ENCODE data around the gene TAF8. TPM values are rescaled to one million over a fixed set of nuclear protein-coding genes. Genes with fewer than 3 reads are reported as not detected.

The TAF8 gene
- total RNA-seq, 1 donor from 2014 or later = 28.7 TPM

GRCh38 chr6:42135161-42135560, 84.8 kb downstream of the TAF8 start:
- intact Hi-C loops (cut with DNase I) = no loop called here
- ATAC-seq (ENCODE audit: poor library complexity) = no peak
- DNase-seq = no peak

- intact Hi-C loops (cut with DNase I) = no loop called here
- DNase-seq = no peak
- ATAC-seq (ENCODE audit: poor library complexity) = no peak
Measured at GRCh38 chr6:42135722-42136121, 85.4 kb downstream of the TAF8 start.

DNA sequence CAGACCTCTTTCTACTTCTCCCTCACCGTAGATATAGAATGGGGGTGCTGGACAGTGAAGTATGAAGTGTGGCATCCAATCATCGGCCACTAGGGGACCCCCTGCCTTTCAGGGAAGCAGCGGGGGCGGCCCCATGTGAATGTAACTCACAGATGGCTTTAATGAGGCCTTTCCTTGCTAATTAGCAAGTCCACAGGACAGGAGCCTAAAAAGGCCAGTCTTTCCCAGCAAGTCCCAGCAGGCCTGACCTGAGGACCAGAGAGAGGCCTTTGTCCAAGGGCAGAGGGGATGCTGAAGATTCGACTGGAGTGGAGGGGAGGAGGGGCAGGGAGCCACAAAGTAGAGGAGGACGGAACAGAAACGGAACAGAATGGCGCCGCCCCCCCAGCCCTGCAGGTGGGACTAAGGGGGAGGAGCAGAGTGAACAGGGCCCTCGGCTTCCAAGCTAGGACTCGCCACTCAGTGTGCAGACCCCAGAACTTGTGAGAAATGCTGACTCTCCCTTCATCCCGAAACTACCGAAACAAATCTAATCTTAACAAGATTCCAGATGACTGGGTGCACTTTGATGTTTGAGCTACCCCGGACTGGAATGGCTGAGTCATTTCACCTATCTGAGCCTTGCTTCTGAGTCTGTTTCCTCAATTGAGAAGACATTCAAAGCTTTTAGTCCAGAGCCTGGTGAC, 86.3 kb downstream of the TAF8 start:
- intact Hi-C loops (cut with DNase I) = no loop called here
- no peak for ATAC-seq (ENCODE audit: poor library complexity)
- no peak for DNase-seq

Other genes with a start within 250 kb of the TAF8 start
- 1.2 TPM for gene USP49, start 155.1 kb upstream of the TAF8 start, total RNA-seq
- 19.8 TPM for gene MED20, start 129.4 kb upstream of the TAF8 start, total RNA-seq
- gene BYSL, start 129.0 kb upstream of the TAF8 start, total RNA-seq = 9.0 TPM
- gene CCND3, start 108.7 kb upstream of the TAF8 start, total RNA-seq = 42.3 TPM
- 1.9 TPM for gene C6orf132, start 92.1 kb downstream of the TAF8 start, total RNA-seq
- gene GUCA1A, start 122.8 kb downstream of the TAF8 start, total RNA-seq = not detected
- 0.46 TPM for gene GUCA1B, start 144.4 kb downstream of the TAF8 start, total RNA-seq
- 57.0 TPM for gene MRPS10, start 167.3 kb downstream of the TAF8 start, total RNA-seq